SK-N-SH (cell line): ENCODE measurements around the gene LZTFL1. TPM values are rescaled to one million over a fixed set of nuclear protein-coding genes. Genes with fewer than 3 reads are reported as not detected.

Source experiments
- CTCF ChIA-PET: fragments of 300-600, 350-600 bp; formaldehyde crosslinking; extraction: SDS; loops from one replicate; lab custom pipeline; 2021; lab: Yijun Ruan, JAX
- POLR2A ChIA-PET: fragments of 350-600 bp; sonication (Branson Sonifier 250); formaldehyde crosslinking; extraction: SDS; loops from one replicate; lab custom pipeline; 2020; ENCODE audit warnings: antibody characterized with exemption, inconsistent platforms; lab: Yijun Ruan, JAX
- DNase-seq: peaks from one replicate; pipeline ENCODE4 v3.0.0; 2012
- H2AFZ ChIP-seq: fragments of 200-600 bp; sonication (generic); 2 replicates; pipeline ENCODE4 v1.8.1; 2016; ENCODE audit warnings: antibody characterized with exemption, mild to moderate bottlenecking, low read depth
- H3F3A ChIP-seq: fragments of 200-600 bp; sonication (generic); replicated peaks from 2 replicates; pipeline ENCODE3; 2016; ENCODE audit warnings: antibody characterized with exemption, mild to moderate bottlenecking; ENCODE audit not compliant: insufficient read depth
- H3K27ac ChIP-seq, 2 experiments: fragments of 200-500 bp in 1 of 2; fragments of 200-600 bp in 1 of 2; sonication (Bioruptor generic) in 1 of 2; sonication (generic), shearing (Covaris generic) in 1 of 2; 2 replicates each; pipeline versions ENCODE4 v1.5.1 to v1.6.1; 2014 to 2016; ENCODE audit warnings: low read depth in 2 of 2, inconsistent platforms in 1 of 2, low read length in 1 of 2, mild to moderate bottlenecking in 1 of 2, mixed read lengths in 1 of 2
- H3K27me3 ChIP-seq: fragments of 200-600 bp; sonication (generic), shearing (Covaris generic); 2 replicates; pipeline ENCODE4 v1.6.1; 2016; ENCODE audit warnings: mixed run types; ENCODE audit not compliant: insufficient read depth
- H3K36me3 ChIP-seq, 2 experiments: fragments of 200-500 bp in 1 of 2; fragments of 200-600 bp in 1 of 2; sonication (Bioruptor generic) in 1 of 2; sonication (generic) in 1 of 2; replicated peaks in 1 of 2; 2 replicates each; pipeline versions ENCODE3 to v1.5.1; 2014 to 2016; ENCODE audit warnings: low read length in 1 of 2, mild to moderate bottlenecking in 1 of 2; ENCODE audit not compliant: insufficient read depth in 2 of 2, control insufficient read depth in 1 of 2
- H3K4me1 ChIP-seq, 2 experiments: fragments of 200-500 bp in 1 of 2; fragments of 200-600 bp in 1 of 2; sonication (Bioruptor generic) in 1 of 2; sonication (generic), shearing (Covaris generic) in 1 of 2; 2 replicates each; pipeline versions ENCODE4 v1.5.1 to v1.6.1; 2014 to 2016; ENCODE audit warnings: low read depth in 1 of 2, low read length in 1 of 2, mixed run types in 1 of 2; ENCODE audit not compliant: insufficient read depth in 2 of 2, control insufficient read depth in 1 of 2
- H3K4me2 ChIP-seq: fragments of 200-600 bp; sonication (generic), shearing (Covaris generic); 2 replicates; pipeline ENCODE4 v1.6.1; 2017; ENCODE audit warnings: mixed run types
- H3K4me3 ChIP-seq, 2 experiments: fragments of 200-500 bp in 1 of 2; fragments of 200-600 bp in 1 of 2; sonication (Bioruptor generic) in 1 of 2; sonication (generic), shearing (Covaris generic) in 1 of 2; 2 replicates each; pipeline versions ENCODE4 v1.5.1 to v1.8.1; 2014 to 2016; ENCODE audit warnings: low read depth in 2 of 2, inconsistent platforms in 1 of 2, low read length in 1 of 2, mild to moderate bottlenecking in 1 of 2, mixed read lengths in 1 of 2, moderate library complexity in 1 of 2
- H3K79me2 ChIP-seq: fragments of 200-600 bp; sonication (generic); 2 replicates; pipeline ENCODE4 v1.8.1; 2017; ENCODE audit warnings: mild to moderate bottlenecking; ENCODE audit not compliant: insufficient read depth
- H3K9ac ChIP-seq: fragments of 200-600 bp; sonication (generic); 2 replicates; pipeline ENCODE4 v1.6.1; 2017; ENCODE audit warnings: mixed run types
- H3K9me2 ChIP-seq: fragments of 200-600 bp; sonication (generic); 2 replicates; pipeline ENCODE4 v1.6.1; 2017; ENCODE audit warnings: mixed run types
- H3K9me3 ChIP-seq: fragments of 200-600 bp; sonication (generic); 2 replicates; pipeline ENCODE4 v1.6.1; 2017; ENCODE audit warnings: mixed run types, mild to moderate bottlenecking, moderate library complexity
- H4K20me1 ChIP-seq: fragments of 200-600 bp; sonication (generic); 2 replicates; pipeline ENCODE4 v1.6.1; 2017; ENCODE audit warnings: mild to moderate bottlenecking, mixed run types; ENCODE audit not compliant: insufficient read depth
- CHD2 ChIP-seq: fragments of 150-350 bp; IDR thresholded peaks from 2 replicates; pipeline ENCODE4 v1.6.1; 2018; ENCODE audit warnings: low read length; ENCODE audit not compliant: partially characterized antibody
- ELF1 ChIP-seq: IDR thresholded peaks from 2 replicates; pipeline ENCODE4 v1.4.0; 2012
- FOSL2 ChIP-seq: IDR thresholded peaks from 2 replicates; pipeline ENCODE4 v1.4.0; 2012; ENCODE audit warnings: low read depth, mild to moderate bottlenecking, moderate library complexity, borderline replicate concordance
- FOXJ3 ChIP-seq: sonication (generic); formaldehyde crosslinking; IDR thresholded peaks from 2 replicates; pipeline ENCODE4 v1.5.1; 2020; ENCODE audit warnings: mild to moderate bottlenecking, missing genetic modification reagents
- NFIC ChIP-seq: IDR thresholded peaks from 2 replicates; pipeline ENCODE4 v1.4.0; 2012; ENCODE audit warnings: borderline replicate concordance
- NRF1 ChIP-seq: IDR thresholded peaks from 2 replicates; pipeline ENCODE4 v1.6.1; 2012; ENCODE audit warnings: low read depth, mild to moderate bottlenecking, low read length
- RAD21 ChIP-seq: IDR thresholded peaks from 2 replicates; pipeline ENCODE4 v1.6.1; 2012; ENCODE audit warnings: mild to moderate bottlenecking, low read length
- RFX5 ChIP-seq: IDR thresholded peaks from 2 replicates; pipeline ENCODE4 v1.6.1; 2012; ENCODE audit warnings: mild to moderate bottlenecking, improper control_type of control experiment, low read length
- RXRA ChIP-seq: IDR thresholded peaks from 2 replicates; pipeline ENCODE4 v1.4.0; 2012; ENCODE audit warnings: low read depth, mild to moderate bottlenecking, borderline replicate concordance
- TAF1 ChIP-seq: IDR thresholded peaks from 2 replicates; pipeline ENCODE4 v1.6.1; 2012; ENCODE audit warnings: low read depth, mild to moderate bottlenecking, low read length, moderate library complexity, borderline replicate concordance
- TCF12 ChIP-seq: IDR thresholded peaks from 2 replicates; pipeline ENCODE4 v1.4.0; 2012
- TEAD4 ChIP-seq: IDR thresholded peaks from 2 replicates; pipeline ENCODE4 v1.4.0; 2012; ENCODE audit warnings: mild to moderate bottlenecking, borderline replicate concordance; ENCODE audit not compliant: insufficient read depth
- WGBS: methylation state at CpG from one replicate; pipeline ENCODE4 v1.1.6; 2017; ENCODE audit warnings: low lambda C conversion rate; 5-methylcytosine and 5-hydroxymethylcytosine counted together
- polyA plus RNA-seq, 3 experiments: library from polyadenylated mRNA; depleted of rRNA; stranded (reverse); fragments of >200 nt; gene quantifications; 2 replicates each; pipeline ENCODE4 v1.2.3, GENCODE V29; 2012
- TF ChIP-seq, protein P1 (sequence below): fragments of 150-350 bp; IDR thresholded peaks from 2 replicates; pipeline ENCODE4 v1.6.1; 2016; ENCODE audit warnings: mild to moderate bottlenecking, low read depth, low read length
- TF ChIP-seq, protein P2 (sequence below): IDR thresholded peaks from 2 replicates; pipeline ENCODE4 v1.4.0; 2012; ENCODE audit warnings: low read depth, borderline replicate concordance
- TF ChIP-seq, protein P3 (sequence below): fragments of 150-350 bp; IDR thresholded peaks from 2 replicates; pipeline ENCODE4 v1.6.1; 2017; ENCODE audit warnings: antibody characterized with exemption, low read length, low read depth, borderline replicate concordance
- TF ChIP-seq, protein P4 (sequence below): IDR thresholded peaks from 2 replicates; pipeline ENCODE4 v1.4.0; 2012; ENCODE audit warnings: low read depth
- TF ChIP-seq, protein P5 (sequence below): fragments of 200-600 bp; sonication (generic); IDR thresholded peaks from 2 replicates; pipeline ENCODE4 v1.6.1; 2017; ENCODE audit warnings: antibody characterized with exemption, mild to moderate bottlenecking, moderate library complexity

The LZTFL1 gene
- polyA plus RNA-seq, 1 of the 3 experiments (the other 2 are of a cell fraction) = 11.9 TPM

DNA sequence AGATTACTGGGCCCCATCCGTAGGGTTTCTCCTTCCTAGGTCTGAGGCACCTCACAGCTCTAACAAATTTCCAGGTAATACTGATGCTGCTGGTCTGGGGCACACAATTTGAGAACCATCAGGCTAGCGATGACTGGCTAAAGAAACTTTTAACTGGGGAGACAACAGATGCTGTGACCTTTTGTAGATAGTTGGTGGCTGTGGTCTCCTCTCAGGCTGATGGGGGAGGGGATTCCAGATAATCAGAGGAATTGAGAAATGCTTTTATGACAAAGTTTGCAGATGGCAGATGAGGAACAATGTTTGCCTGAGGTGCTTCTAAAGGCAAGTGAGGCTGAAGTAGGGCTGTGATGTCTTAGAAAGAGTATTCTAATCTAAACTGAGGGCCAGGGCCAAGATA is 30.6 kb upstream of the LZTFL1 start (continued):
- TF ChIP-seq, protein P1, sequence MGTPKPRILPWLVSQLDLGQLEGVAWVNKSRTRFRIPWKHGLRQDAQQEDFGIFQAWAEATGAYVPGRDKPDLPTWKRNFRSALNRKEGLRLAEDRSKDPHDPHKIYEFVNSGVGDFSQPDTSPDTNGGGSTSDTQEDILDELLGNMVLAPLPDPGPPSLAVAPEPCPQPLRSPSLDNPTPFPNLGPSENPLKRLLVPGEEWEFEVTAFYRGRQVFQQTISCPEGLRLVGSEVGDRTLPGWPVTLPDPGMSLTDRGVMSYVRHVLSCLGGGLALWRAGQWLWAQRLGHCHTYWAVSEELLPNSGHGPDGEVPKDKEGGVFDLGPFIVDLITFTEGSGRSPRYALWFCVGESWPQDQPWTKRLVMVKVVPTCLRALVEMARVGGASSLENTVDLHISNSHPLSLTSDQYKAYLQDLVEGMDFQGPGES = no peak
- no peak for TF ChIP-seq TAF1
- TF ChIP-seq, protein P2, sequence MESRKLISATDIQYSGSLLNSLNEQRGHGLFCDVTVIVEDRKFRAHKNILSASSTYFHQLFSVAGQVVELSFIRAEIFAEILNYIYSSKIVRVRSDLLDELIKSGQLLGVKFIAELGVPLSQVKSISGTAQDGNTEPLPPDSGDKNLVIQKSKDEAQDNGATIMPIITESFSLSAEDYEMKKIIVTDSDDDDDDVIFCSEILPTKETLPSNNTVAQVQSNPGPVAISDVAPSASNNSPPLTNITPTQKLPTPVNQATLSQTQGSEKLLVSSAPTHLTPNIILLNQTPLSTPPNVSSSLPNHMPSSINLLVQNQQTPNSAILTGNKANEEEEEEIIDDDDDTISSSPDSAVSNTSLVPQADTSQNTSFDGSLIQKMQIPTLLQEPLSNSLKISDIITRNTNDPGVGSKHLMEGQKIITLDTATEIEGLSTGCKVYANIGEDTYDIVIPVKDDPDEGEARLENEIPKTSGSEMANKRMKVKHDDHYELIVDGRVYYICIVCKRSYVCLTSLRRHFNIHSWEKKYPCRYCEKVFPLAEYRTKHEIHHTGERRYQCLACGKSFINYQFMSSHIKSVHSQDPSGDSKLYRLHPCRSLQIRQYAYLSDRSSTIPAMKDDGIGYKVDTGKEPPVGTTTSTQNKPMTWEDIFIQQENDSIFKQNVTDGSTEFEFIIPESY = no peak
- TF ChIP-seq, protein P3, sequence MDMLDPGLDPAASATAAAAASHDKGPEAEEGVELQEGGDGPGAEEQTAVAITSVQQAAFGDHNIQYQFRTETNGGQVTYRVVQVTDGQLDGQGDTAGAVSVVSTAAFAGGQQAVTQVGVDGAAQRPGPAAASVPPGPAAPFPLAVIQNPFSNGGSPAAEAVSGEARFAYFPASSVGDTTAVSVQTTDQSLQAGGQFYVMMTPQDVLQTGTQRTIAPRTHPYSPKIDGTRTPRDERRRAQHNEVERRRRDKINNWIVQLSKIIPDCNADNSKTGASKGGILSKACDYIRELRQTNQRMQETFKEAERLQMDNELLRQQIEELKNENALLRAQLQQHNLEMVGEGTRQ = no peak
- no peak for TF ChIP-seq RXRA
- TF ChIP-seq FOXJ3 (CRISPR knock-in tag) = no peak
- no peak for TF ChIP-seq TEAD4

DNA sequence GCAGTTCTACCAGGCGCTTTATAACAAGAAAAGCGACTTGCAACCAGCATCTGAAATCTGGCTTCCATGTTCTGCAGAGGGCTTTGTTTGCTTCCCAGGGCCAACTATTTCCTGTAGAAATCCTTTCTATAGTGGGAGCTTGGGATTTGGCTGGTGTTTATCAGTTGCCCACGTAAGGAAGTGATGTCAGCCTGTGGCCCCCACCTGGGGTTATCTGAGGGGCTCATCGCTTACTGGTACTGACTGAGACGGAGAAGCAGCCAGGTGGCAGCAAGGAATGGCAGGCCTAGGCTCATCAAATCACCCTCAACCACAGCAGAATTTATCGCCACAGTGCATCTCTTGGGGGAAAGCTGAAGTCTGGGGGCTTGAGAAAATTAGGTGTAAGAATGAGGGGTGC is 29.9 kb upstream of the LZTFL1 start:
- CTCF ChIA-PET = interaction anchor here (1.0 kb wide), 1 partner anchor 67 kb away, joined by 4 read pairs; no protein-coding TSS in a partner anchor
- H3F3A ChIP-seq = no peaks in the 10 kb centered on the region
- H4K20me1 ChIP-seq = no peaks in the 10 kb centered on the region

More for the DNA sequence above, 29.9 kb upstream of the LZTFL1 start:
- Histone ChIP-seq H3K36me3 (no peaks in the 10 kb centered on the region), H3K27ac (no peak overlapping the region), H3K4me2 (no peak overlapping the region), H3K79me2 (no peaks in the 10 kb centered on the region), H3K9me2 (no peaks in the 10 kb centered on the region), H2AFZ (no peak overlapping the region), H3K4me3 (no peak overlapping the region), H3K27me3 (no peaks in the 10 kb centered on the region; the same call in 1 of the 2 replicates), H3K9ac (no peak overlapping the region), H3K4me1 (peaks cover 0 to 6% of the 10 kb centered on the region in 2 experiments; a peak in 1 of 4 replicates), H3K9me3 (no peaks in the 10 kb centered on the region)
- TF ChIP-seq RFX5 = no peak
- no peak for TF ChIP-seq TCF12
- TF ChIP-seq, protein P4, sequence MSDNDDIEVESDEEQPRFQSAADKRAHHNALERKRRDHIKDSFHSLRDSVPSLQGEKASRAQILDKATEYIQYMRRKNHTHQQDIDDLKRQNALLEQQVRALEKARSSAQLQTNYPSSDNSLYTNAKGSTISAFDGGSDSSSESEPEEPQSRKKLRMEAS = no peak
- no peak for TF ChIP-seq FOSL2
- TF ChIP-seq, protein P5, sequence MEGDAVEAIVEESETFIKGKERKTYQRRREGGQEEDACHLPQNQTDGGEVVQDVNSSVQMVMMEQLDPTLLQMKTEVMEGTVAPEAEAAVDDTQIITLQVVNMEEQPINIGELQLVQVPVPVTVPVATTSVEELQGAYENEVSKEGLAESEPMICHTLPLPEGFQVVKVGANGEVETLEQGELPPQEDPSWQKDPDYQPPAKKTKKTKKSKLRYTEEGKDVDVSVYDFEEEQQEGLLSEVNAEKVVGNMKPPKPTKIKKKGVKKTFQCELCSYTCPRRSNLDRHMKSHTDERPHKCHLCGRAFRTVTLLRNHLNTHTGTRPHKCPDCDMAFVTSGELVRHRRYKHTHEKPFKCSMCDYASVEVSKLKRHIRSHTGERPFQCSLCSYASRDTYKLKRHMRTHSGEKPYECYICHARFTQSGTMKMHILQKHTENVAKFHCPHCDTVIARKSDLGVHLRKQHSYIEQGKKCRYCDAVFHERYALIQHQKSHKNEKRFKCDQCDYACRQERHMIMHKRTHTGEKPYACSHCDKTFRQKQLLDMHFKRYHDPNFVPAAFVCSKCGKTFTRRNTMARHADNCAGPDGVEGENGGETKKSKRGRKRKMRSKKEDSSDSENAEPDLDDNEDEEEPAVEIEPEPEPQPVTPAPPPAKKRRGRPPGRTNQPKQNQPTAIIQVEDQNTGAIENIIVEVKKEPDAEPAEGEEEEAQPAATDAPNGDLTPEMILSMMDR = no peak
- no peak for TF ChIP-seq NFIC
- TF ChIP-seq CHD2 = no peak
- TF ChIP-seq FOXJ3 (CRISPR knock-in tag) = no peak
- no peak for TF ChIP-seq RXRA
- TF ChIP-seq RAD21 = no peak
- TF ChIP-seq ELF1 = no peak
- no peak for TF ChIP-seq NRF1
- TF ChIP-seq, protein P3 = no peak
- TF ChIP-seq, protein P1 = no peak
- no peak for DNase-seq
- 68% methylated on average over 6 of the region's 6 CpGs for WGBS
- POLR2A ChIA-PET = no interaction called here
